HG03520 (cell line): ENCODE measurements around the gene CARD19.

ENCODE experiments used
- ATAC-seq: cut with Tn5 transposase; IDR thresholded peaks from one replicate; pipeline ENCODE4 v1.9.1; 2021; ENCODE audit warnings: mild to moderate bottlenecking, moderate library complexity; ENCODE audit not compliant: unreplicated experiment

Gene CARD19

GRCh38 chr9:93117924-93118862 is 22.2 kb downstream of the CARD19 start:
- no peak for ATAC-seq

DNA sequence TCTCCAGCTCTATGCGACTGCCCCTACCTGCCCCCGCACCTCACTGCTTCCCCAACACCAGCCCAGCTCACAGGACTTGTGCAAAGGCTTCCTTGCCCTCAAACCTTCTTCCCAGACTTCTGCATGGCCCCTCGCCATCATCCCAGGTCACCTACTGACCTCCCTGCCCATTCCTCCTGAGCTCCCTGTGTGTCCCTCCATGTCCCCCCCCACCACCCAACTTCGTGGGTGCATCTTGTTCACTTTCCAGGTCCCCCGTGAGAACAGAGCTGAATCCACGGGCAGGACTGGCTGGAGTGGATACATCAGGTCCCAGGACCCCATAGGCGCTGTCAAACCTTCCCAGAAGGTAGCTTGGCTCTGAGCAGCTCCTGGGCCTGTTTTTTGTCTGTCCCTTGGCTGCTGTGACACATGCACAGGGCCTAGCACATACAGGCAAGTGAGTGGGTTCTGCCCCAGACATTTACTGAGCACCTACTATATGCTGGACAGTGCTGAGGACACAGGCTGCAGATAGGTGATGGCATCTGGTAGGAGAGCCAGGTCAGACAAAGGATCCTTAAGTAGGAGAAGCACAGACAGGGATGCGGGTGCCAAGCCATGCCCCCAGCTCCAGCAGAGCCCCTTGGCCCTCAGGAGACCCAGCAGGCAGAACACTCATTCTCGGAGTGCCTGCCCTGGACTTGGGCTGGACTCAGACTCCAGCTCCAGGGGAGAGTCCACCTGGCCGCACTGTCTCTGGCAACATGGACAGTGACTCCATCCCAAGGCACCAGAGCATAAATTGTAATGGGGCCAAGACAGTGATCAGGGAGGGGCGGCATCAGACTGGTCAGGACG is 23.1 kb downstream of the CARD19 start:
- ATAC-seq = no peak

- no peak for ATAC-seq
Measured at GRCh38 chr9:93119703-93119952, 23.6 kb downstream of the CARD19 start.

DNA sequence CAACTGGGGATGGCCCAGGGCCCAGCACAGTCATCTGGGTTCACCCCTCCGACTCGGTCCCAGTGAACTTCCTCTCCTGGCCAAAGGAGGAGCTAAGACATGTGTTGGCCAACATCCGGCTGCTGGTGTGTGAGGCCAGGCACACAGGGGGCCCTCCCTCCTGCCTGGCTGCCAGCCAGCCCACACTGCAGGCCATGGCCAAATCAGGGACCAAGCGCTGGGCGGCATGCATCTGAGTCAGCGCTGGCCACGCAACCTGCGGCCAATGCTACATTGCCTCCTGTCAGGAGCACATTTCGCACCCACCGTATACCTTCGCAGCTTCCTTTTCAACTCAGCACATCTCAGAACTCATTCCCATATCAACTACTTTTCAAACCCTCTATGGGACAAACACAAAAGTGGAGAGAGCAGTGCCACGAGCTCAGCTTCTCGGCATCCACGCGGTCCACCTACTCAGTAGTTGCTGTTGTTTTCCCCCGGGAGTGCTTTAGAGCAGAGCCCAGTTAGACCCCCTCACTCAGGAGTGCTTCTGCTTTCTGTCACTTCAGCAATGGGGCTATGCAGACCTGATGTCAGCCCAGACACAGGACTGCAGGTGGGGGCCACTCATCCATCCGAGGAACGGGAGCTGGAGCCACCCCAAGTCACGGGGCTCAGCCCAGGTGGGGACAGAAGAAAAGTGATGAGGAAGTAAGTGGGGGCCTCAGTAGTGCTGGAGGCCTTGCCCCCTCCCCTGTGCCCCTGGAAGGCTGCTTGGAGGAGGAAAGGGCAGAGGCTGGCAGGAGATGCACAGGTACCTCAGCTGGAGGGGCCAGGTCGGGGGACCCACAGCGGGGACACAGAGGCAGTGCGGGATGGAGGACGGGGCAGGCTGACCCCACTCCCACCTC is 24.2 kb downstream of the CARD19 start:
- peak; percentile 89 for ATAC-seq

DNA sequence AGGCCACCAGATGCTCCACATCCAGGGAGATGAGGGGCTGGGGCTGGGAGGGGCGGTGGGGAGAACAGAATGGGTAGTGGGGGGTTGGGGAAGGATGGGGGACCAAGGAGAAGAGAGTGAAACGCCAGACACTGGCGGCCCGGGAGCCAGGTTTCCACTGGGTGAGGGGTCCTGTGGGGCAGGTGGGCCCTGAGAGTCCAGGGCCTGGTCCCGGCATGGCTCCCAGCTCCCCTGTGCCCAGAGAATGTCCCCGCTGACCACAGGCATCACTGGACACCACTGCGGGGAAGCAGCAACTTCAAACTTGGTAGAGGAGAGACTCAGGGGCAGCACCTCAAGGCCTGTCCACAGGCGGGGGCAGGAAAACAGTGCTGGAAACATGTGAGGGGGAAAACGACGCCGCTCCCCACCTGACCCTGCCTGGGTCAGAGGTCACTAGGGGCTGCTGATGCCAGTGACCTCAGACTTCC is 24.9 kb downstream of the CARD19 start:
- ATAC-seq = no peak

DNA sequence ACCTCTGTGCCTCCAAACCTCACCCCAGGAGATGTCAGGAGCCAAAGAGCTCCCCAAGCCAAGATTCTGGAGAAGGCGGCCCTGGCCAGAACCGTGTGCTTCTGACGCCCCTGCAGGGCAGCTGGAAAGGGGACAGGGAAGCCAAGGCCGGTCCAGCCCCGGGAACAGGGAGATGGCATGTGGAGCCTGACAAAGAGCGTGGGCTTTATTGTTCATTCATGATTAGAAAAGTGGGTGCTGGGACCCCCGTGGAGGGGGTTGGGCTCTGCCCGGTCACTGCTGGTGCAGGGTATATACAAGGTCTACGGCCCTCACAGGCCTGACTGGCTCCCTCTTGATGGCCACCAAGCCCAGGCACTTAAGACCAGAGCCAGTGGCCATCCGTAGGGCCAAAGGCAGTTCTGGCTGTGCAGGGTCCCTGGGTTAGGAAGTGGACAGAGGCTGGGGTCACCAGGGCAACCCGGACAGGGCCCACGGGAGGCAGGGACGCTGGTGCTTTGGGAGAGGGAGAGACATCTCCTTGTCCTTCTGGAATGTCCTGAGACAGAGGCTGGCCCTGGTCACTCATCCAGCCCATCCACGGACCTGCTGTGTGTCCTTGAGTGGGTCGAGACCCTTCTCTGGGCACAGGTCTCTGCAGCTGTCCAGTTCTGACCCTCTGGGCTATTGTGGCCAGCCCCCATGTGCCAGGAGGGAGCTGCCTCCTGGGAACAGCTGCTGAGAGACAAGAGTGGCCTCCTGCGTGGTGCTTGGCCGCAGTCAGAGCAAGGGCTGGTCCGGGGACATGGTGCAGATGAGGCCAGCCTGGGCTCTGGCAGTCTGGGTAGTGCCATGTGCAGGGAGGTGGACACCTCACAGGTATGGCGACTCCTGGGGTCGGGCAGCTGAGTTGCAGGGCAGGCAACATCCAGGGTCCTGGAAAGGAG is 25.6 kb downstream of the CARD19 start:
- ATAC-seq = no peak

DNA sequence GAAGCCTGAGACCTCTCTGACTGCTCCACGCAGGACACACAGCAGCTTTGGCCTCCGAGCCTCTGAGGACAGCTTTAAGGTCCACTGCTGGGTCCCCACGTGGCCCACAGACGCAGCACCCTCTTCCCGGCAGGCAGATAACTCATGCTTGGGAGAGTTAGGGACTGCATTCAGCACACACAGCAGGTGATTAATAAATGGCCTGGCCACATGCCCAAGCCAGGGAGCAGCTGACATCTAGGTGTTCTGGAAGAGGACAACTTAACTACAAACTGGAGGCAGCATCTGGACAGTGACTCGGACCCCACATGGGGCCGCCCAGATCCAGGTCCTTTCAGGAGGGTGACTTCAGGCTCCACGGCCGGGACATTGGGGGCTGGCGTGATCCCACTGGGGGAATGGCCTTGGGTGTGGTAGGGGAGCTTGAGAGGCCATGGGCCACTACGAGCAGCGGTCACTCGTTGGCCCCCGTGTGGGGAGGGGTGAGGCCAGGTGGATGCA is 26.8 kb downstream of the CARD19 start:
- no peak for ATAC-seq

GRCh38 chr9:93123561-93124283 is 27.7 kb downstream of the CARD19 start:
- no peak for ATAC-seq

DNA sequence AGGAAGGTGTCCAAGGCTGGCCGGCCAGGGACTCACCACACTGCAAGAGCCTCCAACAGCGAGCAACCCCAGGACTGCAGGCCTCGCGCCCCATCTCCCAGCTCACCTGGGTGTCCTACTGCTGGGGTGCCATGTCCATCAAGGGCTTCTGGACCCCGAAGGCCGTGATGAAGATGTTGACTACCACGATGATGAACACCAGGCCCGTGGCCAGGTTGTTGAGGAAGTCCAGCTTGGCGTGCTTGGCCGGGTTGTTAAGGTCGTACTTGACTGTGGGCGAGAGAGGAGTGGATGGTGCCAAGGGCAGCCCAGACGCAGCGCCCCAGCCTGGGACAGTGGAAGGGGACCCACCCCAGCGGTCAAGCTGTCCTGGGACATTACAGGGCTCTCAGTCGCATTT is 28.8 kb downstream of the CARD19 start:
- ATAC-seq = no peak

- no peak for ATAC-seq
Measured at GRCh38 chr9:93125331-93125894, 29.4 kb downstream of the CARD19 start.

DNA sequence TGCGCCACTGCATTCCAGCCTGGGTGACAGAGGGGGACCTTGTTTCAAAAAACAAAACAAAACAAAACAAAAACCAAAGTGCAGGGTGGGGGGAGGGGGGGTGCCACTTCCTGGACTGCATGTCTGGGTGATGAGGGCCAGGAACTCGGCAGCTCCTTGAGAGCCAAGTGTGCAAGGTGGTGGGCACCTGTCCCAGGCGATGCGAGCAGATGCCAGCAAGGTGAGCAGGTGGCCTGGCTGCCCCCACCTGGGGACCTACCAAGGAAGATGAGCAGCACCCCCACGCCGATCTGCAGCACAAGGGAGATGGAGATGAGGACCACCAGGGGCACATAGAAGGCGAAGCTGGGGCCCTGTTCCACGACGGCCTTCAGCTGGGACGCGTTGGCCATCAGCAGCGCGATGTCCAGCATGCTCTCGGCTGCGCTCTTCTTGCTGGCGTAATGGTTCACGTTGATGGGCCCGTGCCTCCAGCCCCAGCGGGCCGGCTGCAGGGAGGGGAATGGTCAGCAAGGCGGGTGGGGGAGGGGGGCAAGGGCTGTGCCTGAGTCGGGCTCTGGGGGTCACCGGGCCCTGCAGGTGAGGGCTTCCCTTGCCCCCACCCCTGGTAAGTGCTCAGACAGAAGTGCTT is 30.2 kb downstream of the CARD19 start:
- no peak for ATAC-seq

DNA sequence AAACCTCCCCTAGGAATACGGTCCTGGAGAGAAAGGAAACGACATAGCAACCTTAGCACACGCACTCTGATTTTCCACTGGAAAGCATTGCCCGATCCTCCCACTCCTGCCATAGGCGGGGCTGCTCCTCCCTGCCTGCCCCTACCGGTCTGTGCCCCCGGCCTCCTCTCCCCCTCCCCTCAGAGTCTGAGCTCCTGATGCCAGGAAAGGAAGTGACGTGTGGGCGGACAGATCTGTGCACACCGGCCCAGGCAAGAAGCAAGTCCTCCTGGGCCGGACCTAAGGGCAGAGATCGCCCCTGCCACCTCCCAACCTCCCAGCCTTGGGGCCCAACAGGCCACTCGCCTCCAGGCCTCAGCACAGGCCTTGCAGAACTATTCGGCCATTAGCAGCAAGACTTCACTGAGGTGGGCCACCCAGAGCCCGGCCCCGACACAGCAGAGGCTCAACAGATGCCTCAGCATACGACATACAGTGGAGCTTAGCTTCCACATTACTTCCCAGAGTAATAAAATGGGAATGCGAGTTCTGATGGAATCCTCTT is 30.9 kb downstream of the CARD19 start:
- no peak for ATAC-seq

DNA sequence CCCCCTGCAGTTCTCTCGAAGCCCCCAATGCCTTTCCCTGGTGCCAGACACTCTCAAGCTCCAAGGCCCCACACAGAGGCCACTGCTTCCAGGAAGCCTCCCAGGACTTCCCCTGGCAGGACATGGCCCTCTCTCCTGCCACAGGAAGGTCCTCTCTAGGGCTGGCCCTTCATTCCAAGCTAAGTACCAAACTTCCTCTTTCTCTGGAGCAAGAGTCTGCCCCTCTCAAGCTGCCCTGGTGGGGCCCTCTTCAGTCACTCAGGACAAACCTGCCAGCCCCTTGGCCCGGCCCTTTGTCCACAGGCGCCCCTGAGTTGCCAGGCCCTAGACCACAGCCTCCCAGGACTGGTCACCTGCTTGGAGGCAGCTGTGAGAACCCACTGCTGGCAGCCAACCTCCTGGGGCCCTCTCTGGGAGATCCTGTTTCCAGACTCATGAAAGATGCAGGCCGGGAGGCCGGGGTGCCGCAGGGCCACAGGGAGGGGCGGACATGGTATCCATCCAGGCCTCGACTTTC is 31.4 kb downstream of the CARD19 start:
- no peak for ATAC-seq

- no peak for ATAC-seq
Measured at GRCh38 chr9:93128011-93128714, 32.1 kb downstream of the CARD19 start.

- no peak for ATAC-seq
Measured at GRCh38 chr9:93128715-93129224, 32.8 kb downstream of the CARD19 start.

- no peak for ATAC-seq
Measured at GRCh38 chr9:93129286-93129685, 33.3 kb downstream of the CARD19 start.
